Panc1 (cell line): ENCODE measurements around the gene IL11RA. TPM values are rescaled to one million over a fixed set of nuclear protein-coding genes. Genes with fewer than 3 reads are reported as not detected.
A peak's percentile ranks its signal among the peaks of the same experiment; 100 is the strongest.

Experiments used
- ATAC-seq: fragments of 200-7000 bp; cut with Tn5 transposase; 2 replicates; pipeline ENCODE4 v1.9.1; 2020; ENCODE audit warnings: mild to moderate bottlenecking, moderate library complexity
- Bru-seq: library from RNA; stranded (reverse); fragments of 400-500 nt; gene quantifications from one replicate; lab custom pipeline; 2021; lab: Mats Ljungman, UMichigan
- BruChase-seq, 2 experiments: library from RNA; stranded (reverse); fragments of 400-500 nt; gene quantifications; one replicate each; lab custom pipeline; 2021; lab: Mats Ljungman, UMichigan
- BruUV-seq: library from RNA; stranded (reverse); fragments of 400-500 nt; replicated peaks from 2 replicates; lab custom pipeline; 2021; lab: Mats Ljungman, UMichigan
- CTCF ChIA-PET: fragments of 300-600 bp; sonication (Branson Sonifier 250); formaldehyde crosslinking; loops from one replicate; lab custom pipeline; 2022; ENCODE audit warnings: antibody characterized with exemption; lab: Charles Lee
- POLR2A ChIA-PET: fragments of 300-600 bp; sonication (Branson Sonifier 250); formaldehyde crosslinking; loops from one replicate; lab custom pipeline; 2022; ENCODE audit warnings: antibody characterized with exemption; lab: Charles Lee
- DNase-seq: peaks from one replicate; pipeline ENCODE4 v3.0.0-alpha.2; 2010; ENCODE audit warnings: low read depth, low spot score
- H3K27ac ChIP-seq: 2 replicates; pipeline ENCODE4 v1.5.1; 2011; ENCODE audit warnings: mild to moderate bottlenecking, low read length, inconsistent platforms
- H3K27me3 ChIP-seq: fragments of 200-500 bp; sonication (Bioruptor generic); 2 replicates; pipeline ENCODE4 v1.6.0; 2014; ENCODE audit warnings: low read length, inconsistent platforms; ENCODE audit not compliant: control insufficient read depth, insufficient read depth
- H3K36me3 ChIP-seq: fragments of 200-500 bp; sonication (Bioruptor generic); 2 replicates; pipeline ENCODE4 v1.5.1; 2014; ENCODE audit warnings: inconsistent platforms, mild to moderate bottlenecking, low read length, moderate library complexity; ENCODE audit not compliant: control insufficient read depth, insufficient read depth
- H3K4me1 ChIP-seq: 2 replicates; pipeline ENCODE4 v1.5.1; 2011; ENCODE audit warnings: inconsistent platforms, mild to moderate bottlenecking, low read length, moderate library complexity; ENCODE audit not compliant: control insufficient read depth, insufficient read depth
- H3K4me3 ChIP-seq, 2 experiments: 2 replicates each; pipeline ENCODE4 v1.5.1; 2011 to 2012; ENCODE audit warnings: low read depth in 2 of 2, low read length in 2 of 2, mild to moderate bottlenecking in 2 of 2, inconsistent platforms in 1 of 2, moderate library complexity in 1 of 2
- H3K9me3 ChIP-seq: fragments of 200-500 bp; sonication (Bioruptor generic); 2 replicates; pipeline ENCODE4 v1.5.1; 2014; ENCODE audit warnings: low read depth, mild to moderate bottlenecking, inconsistent platforms, low read length, moderate library complexity; ENCODE audit not compliant: control insufficient read depth, insufficient read depth
- CTCF ChIP-seq: fragments of 450-650 bp; IDR thresholded peaks from 2 replicates; pipeline ENCODE4 v1.5.1; 2017; ENCODE audit warnings: mild to moderate bottlenecking
- POLR2AphosphoS5 ChIP-seq: IDR thresholded peaks from 2 replicates; pipeline ENCODE4 v1.6.1; 2012; ENCODE audit warnings: mild to moderate bottlenecking, low read depth, low read length, moderate library complexity
- SIN3A ChIP-seq: IDR thresholded peaks from 2 replicates; pipeline ENCODE4 v1.6.1; 2012; ENCODE audit warnings: low read depth, mild to moderate bottlenecking, low read length, moderate library complexity, borderline replicate concordance; ENCODE audit not compliant: insufficient read depth
- in situ Hi-C: cut with HindIII; loops from 2 replicates; pipeline ENCODE4 v1.10.0; 2016; ENCODE audit warnings: low sequenced_read_pairs, low pct_unique_long_range_greater_than_20kb
- intact Hi-C: fragments of 100-400 bp; cut with micrococcal nuclease; formaldehyde crosslinking; loops from one replicate; pipeline ENCODE4 v1.10.0; 2022; ENCODE audit not compliant: unreplicated experiment
- long read RNA-seq: library from polyadenylated mRNA; unstranded; transcript quantifications from one replicate; pipeline ENCODE4 v2.0.0, GENCODE V29; 2021; ENCODE audit not compliant: unreplicated experiment
- polyA plus RNA-seq: library from polyadenylated mRNA; unstranded; fragments of >200 nt; gene quantifications from one replicate; pipeline ENCODE4 v1.2.1, GENCODE V29; 2012; ENCODE audit warnings: missing spikeins; ENCODE audit not compliant: insufficient read length
- total RNA-seq: library from RNA; stranded (reverse); gene quantifications from one replicate; pipeline ENCODE4 v1.2.1, GENCODE V29; 2021; ENCODE audit not compliant: unreplicated experiment
- TF ChIP-seq, protein P1 (sequence below), 2 experiments: IDR thresholded peaks; 2 replicates each; pipeline ENCODE4 v1.6.1; 2011 to 2012; ENCODE audit warnings: low read depth in 2 of 2, control low read depth in 1 of 2, low read length in 1 of 2, mild to moderate bottlenecking in 1 of 2, moderate library complexity in 1 of 2; ENCODE audit not compliant: insufficient read depth in 1 of 2

The IL11RA gene
- total RNA-seq (21.6 TPM), Bru-seq, nascent RNA (percentile 57 among the genes with signal in this experiment), BruChase-seq, experiment 1, labeled RNA remaining after a 2-hour chase (percentile 61 among the genes with signal in this experiment), BruChase-seq, experiment 2, labeled RNA remaining after a 6-hour chase (percentile 67 among the genes with signal in this experiment)
- polyA plus RNA-seq: 22.1 TPM
- long read RNA-seq, transcript IL11RA-202 (13 exons, 1,700 nt): major isoform, 9 of 27 reads
- long read RNA-seq, partial matches to known transcripts: 6 of 27 reads
- long read RNA-seq, other reads (novel, unspliced or antisense): 12 of 27 reads

GRCh38 chr9:34651876-34652601 lies at the start of gene IL11RA:
Gene IL11RA, plus strand, starts transcription at chr9:34652185. Its CDS starts 3,033 bp downstream, at chr9:34655218.
- H3K27me3 ChIP-seq: no peaks in the 10 kb centered on the region
- no TSS peak for BruUV-seq
- peak; percentile 94 for ATAC-seq
- H3K4me3 ChIP-seq: peak within 1 kb of the TSS; percentile 37 to 75
- in situ Hi-C loops: no loop called here
- H3K36me3 ChIP-seq: no peaks in the 10 kb centered on the region
- ChIA-PET POLR2A (interaction anchor here (0.6 kb wide), 1 partner anchor 114 kb away, joined by 21 read pairs; no protein-coding TSS in a partner anchor), CTCF (interaction anchor here (1.0 kb wide), 1 partner anchor 13 kb away, joined by 3 read pairs; no protein-coding TSS in a partner anchor)
- H3K27ac ChIP-seq: peak within 1 kb of the TSS; percentile 95
- intact Hi-C loops: no loop called here
- peak; percentile 92 for TF ChIP-seq POLR2AphosphoS5
- TF ChIP-seq, protein P1, sequence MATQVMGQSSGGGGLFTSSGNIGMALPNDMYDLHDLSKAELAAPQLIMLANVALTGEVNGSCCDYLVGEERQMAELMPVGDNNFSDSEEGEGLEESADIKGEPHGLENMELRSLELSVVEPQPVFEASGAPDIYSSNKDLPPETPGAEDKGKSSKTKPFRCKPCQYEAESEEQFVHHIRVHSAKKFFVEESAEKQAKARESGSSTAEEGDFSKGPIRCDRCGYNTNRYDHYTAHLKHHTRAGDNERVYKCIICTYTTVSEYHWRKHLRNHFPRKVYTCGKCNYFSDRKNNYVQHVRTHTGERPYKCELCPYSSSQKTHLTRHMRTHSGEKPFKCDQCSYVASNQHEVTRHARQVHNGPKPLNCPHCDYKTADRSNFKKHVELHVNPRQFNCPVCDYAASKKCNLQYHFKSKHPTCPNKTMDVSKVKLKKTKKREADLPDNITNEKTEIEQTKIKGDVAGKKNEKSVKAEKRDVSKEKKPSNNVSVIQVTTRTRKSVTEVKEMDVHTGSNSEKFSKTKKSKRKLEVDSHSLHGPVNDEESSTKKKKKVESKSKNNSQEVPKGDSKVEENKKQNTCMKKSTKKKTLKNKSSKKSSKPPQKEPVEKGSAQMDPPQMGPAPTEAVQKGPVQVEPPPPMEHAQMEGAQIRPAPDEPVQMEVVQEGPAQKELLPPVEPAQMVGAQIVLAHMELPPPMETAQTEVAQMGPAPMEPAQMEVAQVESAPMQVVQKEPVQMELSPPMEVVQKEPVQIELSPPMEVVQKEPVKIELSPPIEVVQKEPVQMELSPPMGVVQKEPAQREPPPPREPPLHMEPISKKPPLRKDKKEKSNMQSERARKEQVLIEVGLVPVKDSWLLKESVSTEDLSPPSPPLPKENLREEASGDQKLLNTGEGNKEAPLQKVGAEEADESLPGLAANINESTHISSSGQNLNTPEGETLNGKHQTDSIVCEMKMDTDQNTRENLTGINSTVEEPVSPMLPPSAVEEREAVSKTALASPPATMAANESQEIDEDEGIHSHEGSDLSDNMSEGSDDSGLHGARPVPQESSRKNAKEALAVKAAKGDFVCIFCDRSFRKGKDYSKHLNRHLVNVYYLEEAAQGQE (IDR thresholded peaks at IDR 0.05; ENCODE audit: insufficient read depth in 1 of 2, low read depth in 2 of 2, low read length in 1 of 2): no peak
- TF ChIP-seq SIN3A: peak; percentile 76
- H3K4me1 ChIP-seq: peaks cover 35% of the 10 kb centered on the region
- no peaks in the 10 kb centered on the region for H3K9me3 ChIP-seq
- peak; percentile 60 for DNase-seq

- in situ Hi-C loops: no loop called here
- ATAC-seq (peak; percentile 92), DNase-seq (peak; percentile 48)
- no peaks in the 10 kb centered on the region for H3K27me3 ChIP-seq
- ChIA-PET POLR2A (interaction anchor here (0.7 kb wide), 1 partner anchor 97 kb away, joined by 4 read pairs; no protein-coding TSS in a partner anchor), CTCF (interaction anchor here (0.6 to 2.2 kb wide), 16 partner anchors 9 to 420 kb away, joined by 3 to 12 read pairs (median 5); no protein-coding TSS in a partner anchor)
- no peak overlapping the region for H3K4me3 ChIP-seq
- intact Hi-C loops: no loop called here
- peak; percentile 92 for TF ChIP-seq CTCF
- TF ChIP-seq, protein P1 (IDR thresholded peaks at IDR 0.05; ENCODE audit: insufficient read depth in 1 of 2, low read depth in 2 of 2, low read length in 1 of 2): no peak
- BruUV-seq: no TSS peak
- no peaks in the 10 kb centered on the region for H3K4me1 ChIP-seq
- H3K9me3 ChIP-seq: no peaks in the 10 kb centered on the region
- no peak overlapping the region for H3K27ac ChIP-seq
- H3K36me3 ChIP-seq: no peaks in the 10 kb centered on the region
Measured at GRCh38 chr9:34603610-34604231, 48.3 kb upstream of the IL11RA start.
